ENCODE results near the gene CDHR1. TPM values are rescaled to one million over a fixed set of nuclear protein-coding genes. Genes with fewer than 3 reads are reported as not detected.

Gene CDHR1
- total and polyA plus RNA-seq, 2 experiments from 2014 or later = 3.2 to 6.6 TPM

DNA sequence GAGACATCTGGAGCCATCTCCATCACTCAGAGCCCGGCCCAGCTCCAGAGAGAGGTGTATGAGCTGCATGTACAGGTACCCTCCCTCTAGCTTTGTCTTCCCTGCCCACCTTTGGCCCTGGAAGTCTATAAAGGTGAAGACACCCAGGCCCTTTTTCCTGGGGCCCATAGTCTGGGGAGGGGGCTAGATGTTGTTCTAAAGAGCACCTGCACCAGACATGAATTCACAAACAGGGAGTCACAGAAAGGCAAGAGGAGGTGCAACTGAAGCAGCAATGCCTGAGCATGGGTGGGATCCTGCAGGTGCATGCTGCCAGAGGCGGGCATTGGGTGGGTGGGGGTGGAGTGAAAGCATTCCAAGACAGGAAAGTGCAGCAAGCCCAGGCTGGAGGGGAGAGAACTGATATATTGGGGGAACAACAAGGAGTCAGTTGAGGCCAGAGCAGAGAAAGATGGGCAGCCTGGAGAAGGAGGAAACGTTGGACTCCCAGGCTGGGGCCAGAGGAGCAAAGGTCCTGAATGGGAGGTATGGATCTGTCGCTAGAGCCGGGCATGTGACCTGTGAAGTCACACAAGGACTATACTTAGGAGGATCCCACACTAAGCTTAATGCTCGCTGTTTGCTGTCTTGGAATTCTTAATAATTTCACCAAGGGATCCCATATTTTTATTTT is 11.7 kb downstream of the CDHR1 start (continued):
- TF ChIP-seq, protein P1, sequence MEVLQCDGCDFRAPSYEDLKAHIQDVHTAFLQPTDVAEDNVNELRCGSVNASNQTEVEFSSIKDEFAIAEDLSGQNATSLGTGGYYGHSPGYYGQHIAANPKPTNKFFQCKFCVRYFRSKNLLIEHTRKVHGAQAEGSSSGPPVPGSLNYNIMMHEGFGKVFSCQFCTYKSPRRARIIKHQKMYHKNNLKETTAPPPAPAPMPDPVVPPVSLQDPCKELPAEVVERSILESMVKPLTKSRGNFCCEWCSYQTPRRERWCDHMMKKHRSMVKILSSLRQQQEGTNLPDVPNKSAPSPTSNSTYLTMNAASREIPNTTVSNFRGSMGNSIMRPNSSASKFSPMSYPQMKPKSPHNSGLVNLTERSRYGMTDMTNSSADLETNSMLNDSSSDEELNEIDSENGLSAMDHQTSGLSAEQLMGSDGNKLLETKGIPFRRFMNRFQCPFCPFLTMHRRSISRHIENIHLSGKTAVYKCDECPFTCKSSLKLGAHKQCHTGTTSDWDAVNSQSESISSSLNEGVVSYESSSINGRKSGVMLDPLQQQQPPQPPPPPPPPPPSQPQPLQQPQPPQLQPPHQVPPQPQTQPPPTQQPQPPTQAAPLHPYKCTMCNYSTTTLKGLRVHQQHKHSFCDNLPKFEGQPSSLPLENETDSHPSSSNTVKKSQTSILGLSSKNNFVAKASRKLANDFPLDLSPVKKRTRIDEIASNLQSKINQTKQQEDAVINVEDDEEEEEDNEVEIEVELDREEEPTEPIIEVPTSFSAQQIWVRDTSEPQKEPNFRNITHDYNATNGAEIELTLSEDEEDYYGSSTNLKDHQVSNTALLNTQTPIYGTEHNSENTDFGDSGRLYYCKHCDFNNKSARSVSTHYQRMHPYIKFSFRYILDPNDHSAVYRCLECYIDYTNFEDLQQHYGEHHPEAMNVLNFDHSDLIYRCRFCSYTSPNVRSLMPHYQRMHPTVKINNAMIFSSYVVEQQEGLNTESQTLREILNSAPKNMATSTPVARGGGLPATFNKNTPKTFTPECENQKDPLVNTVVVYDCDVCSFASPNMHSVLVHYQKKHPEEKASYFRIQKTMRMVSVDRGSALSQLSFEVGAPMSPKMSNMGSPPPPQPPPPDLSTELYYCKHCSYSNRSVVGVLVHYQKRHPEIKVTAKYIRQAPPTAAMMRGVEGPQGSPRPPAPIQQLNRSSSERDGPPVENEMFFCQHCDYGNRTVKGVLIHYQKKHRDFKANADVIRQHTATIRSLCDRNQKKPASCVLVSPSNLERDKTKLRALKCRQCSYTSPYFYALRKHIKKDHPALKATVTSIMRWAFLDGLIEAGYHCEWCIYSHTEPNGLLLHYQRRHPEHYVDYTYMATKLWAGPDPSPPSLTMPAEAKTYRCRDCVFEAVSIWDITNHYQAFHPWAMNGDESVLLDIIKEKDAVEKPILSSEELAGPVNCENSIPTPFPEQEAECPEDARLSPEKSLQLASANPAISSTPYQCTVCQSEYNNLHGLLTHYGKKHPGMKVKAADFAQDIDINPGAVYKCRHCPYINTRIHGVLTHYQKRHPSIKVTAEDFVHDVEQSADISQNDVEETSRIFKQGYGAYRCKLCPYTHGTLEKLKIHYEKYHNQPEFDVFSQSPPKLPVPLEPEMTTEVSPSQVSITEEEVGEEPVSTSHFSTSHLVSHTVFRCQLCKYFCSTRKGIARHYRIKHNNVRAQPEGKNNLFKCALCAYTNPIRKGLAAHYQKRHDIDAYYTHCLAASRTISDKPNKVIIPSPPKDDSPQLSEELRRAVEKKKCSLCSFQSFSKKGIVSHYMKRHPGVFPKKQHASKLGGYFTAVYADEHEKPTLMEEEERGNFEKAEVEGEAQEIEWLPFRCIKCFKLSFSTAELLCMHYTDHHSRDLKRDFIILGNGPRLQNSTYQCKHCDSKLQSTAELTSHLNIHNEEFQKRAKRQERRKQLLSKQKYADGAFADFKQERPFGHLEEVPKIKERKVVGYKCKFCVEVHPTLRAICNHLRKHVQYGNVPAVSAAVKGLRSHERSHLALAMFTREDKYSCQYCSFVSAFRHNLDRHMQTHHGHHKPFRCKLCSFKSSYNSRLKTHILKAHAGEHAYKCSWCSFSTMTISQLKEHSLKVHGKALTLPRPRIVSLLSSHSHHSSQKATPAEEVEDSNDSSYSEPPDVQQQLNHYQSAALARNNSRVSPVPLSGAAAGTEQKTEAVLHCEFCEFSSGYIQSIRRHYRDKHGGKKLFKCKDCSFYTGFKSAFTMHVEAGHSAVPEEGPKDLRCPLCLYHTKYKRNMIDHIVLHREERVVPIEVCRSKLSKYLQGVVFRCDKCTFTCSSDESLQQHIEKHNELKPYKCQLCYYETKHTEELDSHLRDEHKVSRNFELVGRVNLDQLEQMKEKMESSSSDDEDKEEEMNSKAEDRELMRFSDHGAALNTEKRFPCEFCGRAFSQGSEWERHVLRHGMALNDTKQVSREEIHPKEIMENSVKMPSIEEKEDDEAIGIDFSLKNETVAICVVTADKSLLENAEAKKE (CRISPR knock-in tag; IDR thresholded peaks at IDR 0.05) = no peak
- no peak for TF ChIP-seq EZH2 (IDR thresholded peaks at IDR 0.05; ENCODE audit: low read depth, unreplicated experiment)

DNA sequence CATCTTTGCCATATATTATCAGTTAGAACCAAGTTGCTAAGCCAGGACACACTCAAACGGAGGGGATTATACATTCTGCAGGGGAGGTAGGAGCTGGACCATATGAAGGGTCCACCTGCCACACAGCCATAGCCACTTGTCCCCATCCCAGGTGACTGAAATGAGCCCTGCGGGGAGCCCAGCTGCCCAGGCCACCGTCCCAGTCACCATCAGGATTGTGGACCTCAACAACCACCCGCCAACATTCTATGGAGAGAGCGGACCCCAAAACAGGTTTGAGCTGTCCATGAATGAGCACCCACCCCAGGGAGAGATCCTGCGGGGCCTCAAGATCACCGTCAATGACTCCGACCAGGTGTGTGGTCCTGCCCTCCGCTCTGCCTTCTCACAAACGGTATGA is 13.7 kb downstream of the CDHR1 start:
- TF ChIP-seq POLR2AphosphoS5 (IDR thresholded peaks at IDR 0.05; ENCODE audit: low read depth) = no peak
- no peak for TF ChIP-seq ZNF331 (CRISPR knock-in tag; IDR thresholded peaks at IDR 0.05; ENCODE audit: low read depth)
- TF ChIP-seq EZH2phosphoT487 (IDR thresholded peaks at IDR 0.05; ENCODE audit: unreplicated experiment) = no peak
- TF ChIP-seq CREB1 (CRISPR knock-in tag; IDR thresholded peaks at IDR 0.05; ENCODE audit: low read depth) = no peak
- TF ChIP-seq NANOG (IDR thresholded peaks at IDR 0.05; ENCODE audit: borderline replicate concordance) = no peak
- TF ChIP-seq EZH2 (IDR thresholded peaks at IDR 0.05; ENCODE audit: low read depth, unreplicated experiment) = no peak
- TF ChIP-seq, protein P2, sequence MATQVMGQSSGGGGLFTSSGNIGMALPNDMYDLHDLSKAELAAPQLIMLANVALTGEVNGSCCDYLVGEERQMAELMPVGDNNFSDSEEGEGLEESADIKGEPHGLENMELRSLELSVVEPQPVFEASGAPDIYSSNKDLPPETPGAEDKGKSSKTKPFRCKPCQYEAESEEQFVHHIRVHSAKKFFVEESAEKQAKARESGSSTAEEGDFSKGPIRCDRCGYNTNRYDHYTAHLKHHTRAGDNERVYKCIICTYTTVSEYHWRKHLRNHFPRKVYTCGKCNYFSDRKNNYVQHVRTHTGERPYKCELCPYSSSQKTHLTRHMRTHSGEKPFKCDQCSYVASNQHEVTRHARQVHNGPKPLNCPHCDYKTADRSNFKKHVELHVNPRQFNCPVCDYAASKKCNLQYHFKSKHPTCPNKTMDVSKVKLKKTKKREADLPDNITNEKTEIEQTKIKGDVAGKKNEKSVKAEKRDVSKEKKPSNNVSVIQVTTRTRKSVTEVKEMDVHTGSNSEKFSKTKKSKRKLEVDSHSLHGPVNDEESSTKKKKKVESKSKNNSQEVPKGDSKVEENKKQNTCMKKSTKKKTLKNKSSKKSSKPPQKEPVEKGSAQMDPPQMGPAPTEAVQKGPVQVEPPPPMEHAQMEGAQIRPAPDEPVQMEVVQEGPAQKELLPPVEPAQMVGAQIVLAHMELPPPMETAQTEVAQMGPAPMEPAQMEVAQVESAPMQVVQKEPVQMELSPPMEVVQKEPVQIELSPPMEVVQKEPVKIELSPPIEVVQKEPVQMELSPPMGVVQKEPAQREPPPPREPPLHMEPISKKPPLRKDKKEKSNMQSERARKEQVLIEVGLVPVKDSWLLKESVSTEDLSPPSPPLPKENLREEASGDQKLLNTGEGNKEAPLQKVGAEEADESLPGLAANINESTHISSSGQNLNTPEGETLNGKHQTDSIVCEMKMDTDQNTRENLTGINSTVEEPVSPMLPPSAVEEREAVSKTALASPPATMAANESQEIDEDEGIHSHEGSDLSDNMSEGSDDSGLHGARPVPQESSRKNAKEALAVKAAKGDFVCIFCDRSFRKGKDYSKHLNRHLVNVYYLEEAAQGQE (IDR thresholded peaks at IDR 0.05; ENCODE audit: unreplicated experiment) = no peak
- TF ChIP-seq JUNB (IDR thresholded peaks at IDR 0.05; ENCODE audit: unreplicated experiment) = no peak
- TF ChIP-seq, protein P3, sequence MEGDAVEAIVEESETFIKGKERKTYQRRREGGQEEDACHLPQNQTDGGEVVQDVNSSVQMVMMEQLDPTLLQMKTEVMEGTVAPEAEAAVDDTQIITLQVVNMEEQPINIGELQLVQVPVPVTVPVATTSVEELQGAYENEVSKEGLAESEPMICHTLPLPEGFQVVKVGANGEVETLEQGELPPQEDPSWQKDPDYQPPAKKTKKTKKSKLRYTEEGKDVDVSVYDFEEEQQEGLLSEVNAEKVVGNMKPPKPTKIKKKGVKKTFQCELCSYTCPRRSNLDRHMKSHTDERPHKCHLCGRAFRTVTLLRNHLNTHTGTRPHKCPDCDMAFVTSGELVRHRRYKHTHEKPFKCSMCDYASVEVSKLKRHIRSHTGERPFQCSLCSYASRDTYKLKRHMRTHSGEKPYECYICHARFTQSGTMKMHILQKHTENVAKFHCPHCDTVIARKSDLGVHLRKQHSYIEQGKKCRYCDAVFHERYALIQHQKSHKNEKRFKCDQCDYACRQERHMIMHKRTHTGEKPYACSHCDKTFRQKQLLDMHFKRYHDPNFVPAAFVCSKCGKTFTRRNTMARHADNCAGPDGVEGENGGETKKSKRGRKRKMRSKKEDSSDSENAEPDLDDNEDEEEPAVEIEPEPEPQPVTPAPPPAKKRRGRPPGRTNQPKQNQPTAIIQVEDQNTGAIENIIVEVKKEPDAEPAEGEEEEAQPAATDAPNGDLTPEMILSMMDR (conservative IDR thresholded peaks at IDR 0.05; ENCODE audit: low read depth in 2 of 2) = no peak
- Mint-ChIP-seq H3K4me3 (no peak overlapping the region), H3K36me3 (ENCODE audit: low read depth) (no peaks in the 10 kb centered on the region), H3K27ac (no peak overlapping the region), H3K9me3 (no peaks in the 10 kb centered on the region), H3K4me1 (no peaks in the 10 kb centered on the region), H3K27me3 (ENCODE audit: insufficient read depth, low read depth, poor library complexity) (peaks cover 3% of the 10 kb centered on the region)
- no peaks in the 10 kb centered on the region; the same call in 1 of the 2 replicates for H4K20me1 ChIP-seq (replicated peaks; ENCODE audit: insufficient read depth)
- H3K9me2 ChIP-seq (ENCODE audit: insufficient read depth) = no peaks in the 10 kb centered on the region
- DNase-seq (ENCODE audit: low spot score) (no peak), ATAC-seq (no peak)
- no peak overlapping the region for H3K27ac ChIP-seq (ENCODE audit: low read depth)
- H3K4me2 ChIP-seq = no peak overlapping the region
- no peak overlapping the region for H2AFZ ChIP-seq
- no peaks in the 10 kb centered on the region for H3K4me1 ChIP-seq (ENCODE audit: insufficient read depth)
- no peaks in the 10 kb centered on the region for H3K27me3 ChIP-seq (ENCODE audit: insufficient read depth)
- no peaks in the 10 kb centered on the region for H3F3A ChIP-seq (replicated peaks; ENCODE audit: low read depth)
- no peaks in the 10 kb centered on the region for H3K79me2 ChIP-seq (replicated peaks; ENCODE audit: insufficient read depth)
- H3K36me3 ChIP-seq (ENCODE audit: insufficient read depth) = no peaks in the 10 kb centered on the region
- H3K4me3 ChIP-seq = no peak overlapping the region

Measured in GM23338 (cell line).